Measurements from ENCODE around the gene NT5DC2.

The NT5DC2 gene
- total RNA-seq: 0.80 to 1.3 (median 1.1) reads per million in 4 donors

GRCh38 chr3:52533623-52534280 is at the start of gene NT5DC2:
Gene NT5DC2 (minus strand): TSS chr3:52533857. CDS start chr3:52533737, 120 bp downstream.
- peak; percentile 35 to 69 (median 38) for DNase-seq

- DNase-seq: no peak
Measured at GRCh38 chr3:52574056-52574965, 40.7 kb upstream of the NT5DC2 start.

- no peak for DNase-seq
Measured at GRCh38 chr3:52572221-52572620, 38.6 kb upstream of the NT5DC2 start.

- DNase-seq: no peak
Measured at GRCh38 chr3:52570076-52570475, 36.4 kb upstream of the NT5DC2 start.

- DNase-seq: no peak
Measured at GRCh38 chr3:52568069-52568468, 34.4 kb upstream of the NT5DC2 start.

- DNase-seq: no peak
Measured at GRCh38 chr3:52563984-52564383, 30.3 kb upstream of the NT5DC2 start.

GRCh38 chr3:52561028-52561747 is 27.5 kb upstream of the NT5DC2 start:
- DNase-seq: no peak

- DNase-seq: no peak
Measured at GRCh38 chr3:52558436-52558835, 24.8 kb upstream of the NT5DC2 start.

- DNase-seq: no peak
Measured at GRCh38 chr3:52557011-52557960, 23.6 kb upstream of the NT5DC2 start.

GRCh38 chr3:52555056-52555455 is 21.4 kb upstream of the NT5DC2 start:
- DNase-seq: no peak

- no peak for DNase-seq
Measured at GRCh38 chr3:52554026-52554755, 20.5 kb upstream of the NT5DC2 start.

- no peak for DNase-seq
Measured at GRCh38 chr3:52552089-52552488, 18.4 kb upstream of the NT5DC2 start.

GRCh38 chr3:52551118-52551517 is 17.5 kb upstream of the NT5DC2 start:
- no peak for DNase-seq

GRCh38 chr3:52547143-52547542 is 13.5 kb upstream of the NT5DC2 start:
- no peak for DNase-seq

GRCh38 chr3:52546111-52546901 is 12.6 kb upstream of the NT5DC2 start:
- DNase-seq: no peak

- DNase-seq: no peak
Measured at GRCh38 chr3:52544937-52545336, 11.3 kb upstream of the NT5DC2 start.

- DNase-seq: no peak
Measured at GRCh38 chr3:52541050-52541449, 7.4 kb upstream of the NT5DC2 start.

- DNase-seq: no peak
Measured at GRCh38 chr3:52539010-52539653, 5.5 kb upstream of the NT5DC2 start.

GRCh38 chr3:52537726-52538421 is 4.2 kb upstream of the NT5DC2 start:
- DNase-seq: no peak
